Loucy (cell line): ENCODE data around the gene HES5.

Source experiments
- H2AFZ ChIP-seq: fragments of 200-600 bp; sonication (generic); 2 replicates; pipeline ENCODE4 v1.6.0; 2016; ENCODE audit warnings: antibody characterized with exemption, mild to moderate bottlenecking, low read length, moderate library complexity
- H3F3A ChIP-seq: fragments of 200-600 bp; 2 replicates; pipeline ENCODE4 v1.6.0; 2016; ENCODE audit warnings: antibody characterized with exemption, low read depth, mild to moderate bottlenecking
- H3K27me3 ChIP-seq: fragments of 200-600 bp; sonication (generic); 2 replicates; pipeline ENCODE4 v1.6.1; 2014; ENCODE audit warnings: low read length, mild to moderate bottlenecking; ENCODE audit not compliant: insufficient read depth, poor library complexity, severe bottlenecking
- H3K36me3 ChIP-seq: fragments of 200-600 bp; sonication (generic); 2 replicates; pipeline ENCODE4 v1.6.1; 2016; ENCODE audit warnings: low read length; ENCODE audit not compliant: insufficient read depth
- H3K4me1 ChIP-seq: fragments of 200-600 bp; sonication (generic); 2 replicates; pipeline ENCODE4 v1.5.1; 2014; ENCODE audit warnings: low read length, mild to moderate bottlenecking; ENCODE audit not compliant: insufficient read depth, poor library complexity, severe bottlenecking
- H3K4me2 ChIP-seq: fragments of 200-600 bp; sonication (generic); 2 replicates; pipeline ENCODE4 v1.6.0; 2014; ENCODE audit warnings: antibody characterized with exemption, low read length, low read depth, mild to moderate bottlenecking; ENCODE audit not compliant: poor library complexity, severe bottlenecking
- H3K4me3 ChIP-seq: fragments of 200-600 bp; sonication (generic); 2 replicates; pipeline ENCODE4 v1.5.1; 2014; ENCODE audit warnings: low read length, mild to moderate bottlenecking, mixed read lengths; ENCODE audit not compliant: poor library complexity, severe bottlenecking
- H3K79me2 ChIP-seq: fragments of 200-600 bp; sonication (generic); 2 replicates; pipeline ENCODE4 v1.6.1; 2014; ENCODE audit warnings: low read length; ENCODE audit not compliant: insufficient read depth
- H3K9ac ChIP-seq: fragments of 200-600 bp; sonication (generic); 2 replicates; pipeline ENCODE4 v1.6.0; 2014; ENCODE audit warnings: mild to moderate bottlenecking, low read depth, low read length, moderate library complexity; ENCODE audit not compliant: poor library complexity, severe bottlenecking
- H3K9me2 ChIP-seq: fragments of 200-600 bp; sonication (generic); replicated peaks from 2 replicates; pipeline ENCODE4 v1.6.1; 2016; ENCODE audit warnings: low read depth, low read length, mixed read lengths
- H3K9me3 ChIP-seq: fragments of 200-600 bp; sonication (generic); 2 replicates; pipeline ENCODE4 v1.6.1; 2014; ENCODE audit warnings: mild to moderate bottlenecking, antibody characterized with exemption, low read length, low read depth; ENCODE audit not compliant: insufficient read depth
- H4K20me1 ChIP-seq: fragments of 200-600 bp; sonication (generic); 2 replicates; pipeline ENCODE4 v1.6.0; 2014; ENCODE audit warnings: antibody characterized with exemption, low read length, mild to moderate bottlenecking; ENCODE audit not compliant: insufficient read depth, poor library complexity, severe bottlenecking
- CTCF ChIP-seq: fragments of 200-600 bp; sonication (generic); conservative IDR thresholded peaks from 2 replicates; pipeline ENCODE4 v1.5.1; 2014; ENCODE audit warnings: mild to moderate bottlenecking, antibody characterized with exemption, low read length
- EZH2phosphoT487 ChIP-seq: fragments of 200-600 bp; IDR thresholded peaks from 2 replicates; pipeline ENCODE4 v1.6.1; 2018; ENCODE audit warnings: antibody characterized with exemption, mild to moderate bottlenecking, moderate library complexity, borderline replicate concordance

Gene HES5

GRCh38 chr1:2534687-2535441, 4.8 kb upstream of the HES5 start:
- Histone ChIP-seq H3F3A (no peaks in the 10 kb centered on the region), H3K9me2 (no peaks in the 10 kb centered on the region), H3K4me1 (no peaks in the 10 kb centered on the region), H3K79me2 (no peaks in the 10 kb centered on the region), H3K4me3 (no peak overlapping the region), H3K27me3 (no peaks in the 10 kb centered on the region), H3K9ac (no peak overlapping the region), H3K36me3 (no peaks in the 10 kb centered on the region), H3K9me3 (no peaks in the 10 kb centered on the region), H4K20me1 (no peaks in the 10 kb centered on the region), H2AFZ (no peak overlapping the region), H3K4me2 (no peak overlapping the region)
- TF ChIP-seq EZH2phosphoT487 (no peak), CTCF (no peak)

- Histone ChIP-seq H3K9ac (no peak overlapping the region), H3K36me3 (no peaks in the 10 kb centered on the region), H3K4me3 (no peak overlapping the region), H3K79me2 (no peaks in the 10 kb centered on the region), H3K27me3 (no peaks in the 10 kb centered on the region), H4K20me1 (no peaks in the 10 kb centered on the region), H3F3A (no peaks in the 10 kb centered on the region), H3K4me2 (no peak overlapping the region), H3K9me3 (no peaks in the 10 kb centered on the region), H3K4me1 (no peaks in the 10 kb centered on the region), H3K9me2 (no peaks in the 10 kb centered on the region), H2AFZ (no peak overlapping the region)
- TF ChIP-seq CTCF, result no peak
- no peak for TF ChIP-seq EZH2phosphoT487
Measured at GRCh38 chr1:2534315-2534686, 4.2 kb upstream of the HES5 start.

GRCh38 chr1:2533365-2533764, 3.3 kb upstream of the HES5 start:
- Histone ChIP-seq H3K27me3 (no peaks in the 10 kb centered on the region), H3K79me2 (no peaks in the 10 kb centered on the region), H3K4me2 (no peak overlapping the region), H3K9me2 (no peaks in the 10 kb centered on the region), H3K36me3 (no peaks in the 10 kb centered on the region), H4K20me1 (no peaks in the 10 kb centered on the region), H2AFZ (no peak overlapping the region), H3K4me1 (no peaks in the 10 kb centered on the region), H3K9ac (no peak overlapping the region), H3F3A (no peaks in the 10 kb centered on the region), H3K4me3 (no peak overlapping the region), H3K9me3 (no peaks in the 10 kb centered on the region)
- TF ChIP-seq EZH2phosphoT487 (no peak), CTCF (no peak)
